A549 (cell line): ENCODE measurements around the gene SLCO1A2. TPM values are rescaled to one million over a fixed set of nuclear protein-coding genes. Genes with fewer than 3 reads are reported as not detected.

ENCODE experiments used
- ATAC-seq, 2 experiments: fragments of 200-7000 bp in 1 of 2; fragments of >200 bp in 1 of 2; cut with Nextera tagmentation in 1 of 2; cut with Tn5 transposase in 1 of 2; 3 replicates each; pipeline versions ENCODE4 v1.8.0 to v1.9.1; 2018 to 2020; ENCODE audit warnings: mild to moderate bottlenecking in 1 of 2, moderate library complexity in 1 of 2
- CTCF ChIA-PET: fragments of 300-600 bp; sonication (Branson Sonifier 250); formaldehyde crosslinking; extraction: SDS; loops from one replicate; lab custom pipeline; 2021; ENCODE audit warnings: antibody characterized with exemption, inconsistent platforms; lab: Yijun Ruan, JAX
- POLR2A ChIA-PET: fragments of 350-600 bp; formaldehyde crosslinking; extraction: SDS; loops from one replicate; lab custom pipeline; 2021; ENCODE audit warnings: antibody characterized with exemption, inconsistent platforms; lab: Yijun Ruan, JAX
- DNase-seq, 2 experiments: peaks; one replicate each; pipeline versions ENCODE4 v3.0.0 to v3.0.0-alpha.2; 2011 to 2016; ENCODE audit warnings: low read depth in 1 of 2, low spot score in 1 of 2
- FAIRE-seq: peaks from 2 replicates; lab custom pipeline; 2011; peaks lifted over from hg19 to GRCh38; lab: Jason Lieb, UNC
- H3K27ac ChIP-seq, 2 experiments: fragments of >200 bp; sonication (Bioruptor Twin); formaldehyde crosslinking; 3 replicates each; pipeline ENCODE4 v1.5.1; 2016 to 2017
- H3K4me1 ChIP-seq: fragments of >200 bp; sonication (Bioruptor Twin); formaldehyde crosslinking; 3 replicates; pipeline ENCODE4 v1.6.1; 2016
- H3K4me2 ChIP-seq: fragments of >200 bp; sonication (Bioruptor Twin); formaldehyde crosslinking; 3 replicates; pipeline ENCODE4 v1.6.1; 2016
- H3K4me3 ChIP-seq: fragments of >200 bp; sonication (Bioruptor Twin); formaldehyde crosslinking; 3 replicates; pipeline ENCODE4 v1.5.1; 2016
- H3K9me3 ChIP-seq: fragments of >200 bp; sonication (Bioruptor Twin); formaldehyde crosslinking; 3 replicates; pipeline ENCODE4 v1.6.1; 2016
- BHLHE40 ChIP-seq: IDR thresholded peaks from 2 replicates; pipeline ENCODE4 v1.6.1; 2012; ENCODE audit warnings: low read depth, low read length, inconsistent platforms
- CBX8 ChIP-seq: fragments of 200-600 bp; sonication (generic); IDR thresholded peaks from 2 replicates; pipeline ENCODE4 v1.6.1; 2016
- CEBPB ChIP-seq, 2 experiments: fragments of >200 bp in 1 of 2; sonication (Bioruptor Twin) in 1 of 2; formaldehyde crosslinking in 1 of 2; IDR thresholded peaks; 2 replicates each; pipeline ENCODE4 v1.6.1; 2012 to 2016
- E2F6 ChIP-seq: IDR thresholded peaks from 2 replicates; pipeline ENCODE4 v1.6.1; 2012; ENCODE audit warnings: low read depth, borderline replicate concordance
- EHF ChIP-seq: fragments of 250-450 bp; sonication (Bioruptor Pico); IDR thresholded peaks from 2 replicates; pipeline ENCODE4 v1.5.0; 2020; ENCODE audit warnings: mild to moderate bottlenecking
- EHMT2 ChIP-seq: fragments of 200-600 bp; sonication (generic); IDR thresholded peaks from 2 replicates; pipeline ENCODE4 v1.6.1; 2016; ENCODE audit warnings: antibody characterized with exemption, low read depth, mild to moderate bottlenecking, moderate library complexity
- ELK1 ChIP-seq: fragments of 150-350 bp; IDR thresholded peaks from 2 replicates; pipeline ENCODE4 v1.6.1; 2014; ENCODE audit warnings: low read depth, mild to moderate bottlenecking, low read length
- ESRRA ChIP-seq: fragments of 150-350 bp; IDR thresholded peaks from 2 replicates; pipeline ENCODE4 v1.6.1; 2014; ENCODE audit warnings: mild to moderate bottlenecking, low read length, borderline replicate concordance
- FOSL2 ChIP-seq, 2 experiments: fragments of 450-650 bp in 1 of 2; fragments of >200 bp in 1 of 2; sonication (Bioruptor Twin) in 1 of 2; formaldehyde crosslinking; IDR thresholded peaks; 2 replicates each; pipeline versions ENCODE4 v1.5.0 to v1.6.1; 2016 to 2020; ENCODE audit warnings: mild to moderate bottlenecking in 1 of 2, moderate library complexity in 1 of 2
- FOXS1 ChIP-seq: fragments of 250-450 bp; sonication (Bioruptor Pico); IDR thresholded peaks from 2 replicates; pipeline ENCODE4 v1.5.0; 2020; ENCODE audit warnings: mild to moderate bottlenecking, moderate library complexity
- HDAC2 ChIP-seq: fragments of 200-600 bp; sonication (generic); IDR thresholded peaks from 2 replicates; pipeline ENCODE4 v1.6.1; 2016
- HMGXB4 ChIP-seq: fragments of 250-450 bp; sonication (Bioruptor Pico); IDR thresholded peaks from 2 replicates; pipeline ENCODE4 v1.5.0; 2021; ENCODE audit warnings: mild to moderate bottlenecking, moderate library complexity, borderline replicate concordance
- HOXB13 ChIP-seq: fragments of 250-450 bp; sonication (Bioruptor Pico); IDR thresholded peaks from 2 replicates; pipeline ENCODE4 v1.5.0; 2020; ENCODE audit warnings: low read depth, mild to moderate bottlenecking, moderate library complexity
- HOXB5 ChIP-seq: fragments of 250-450 bp; sonication (Bioruptor Pico); IDR thresholded peaks from 2 replicates; pipeline ENCODE4 v1.5.0; 2020; ENCODE audit warnings: mild to moderate bottlenecking, moderate library complexity
- JUNB ChIP-seq: fragments of >200 bp; sonication (Bioruptor Twin); formaldehyde crosslinking; IDR thresholded peaks from 2 replicates; pipeline ENCODE4 v1.6.1; 2016
- MAFK ChIP-seq: fragments of 450-650 bp; IDR thresholded peaks from 2 replicates; pipeline ENCODE4 v1.6.1; 2014; ENCODE audit not compliant: partially characterized antibody
- MYC ChIP-seq: IDR thresholded peaks from 2 replicates; pipeline ENCODE4 v1.6.1; 2012; ENCODE audit warnings: mild to moderate bottlenecking, inconsistent platforms, low read length, improper control_type of control experiment, borderline replicate concordance
- NFE2L2 ChIP-seq: fragments of 150-350 bp; conservative IDR thresholded peaks from 2 replicates; pipeline ENCODE4 v1.6.1; 2014; ENCODE audit warnings: low read length
- NPAS2 ChIP-seq: fragments of 250-450 bp; sonication (Bioruptor Pico); IDR thresholded peaks from 2 replicates; pipeline ENCODE4 v1.8.0; 2022; ENCODE audit warnings: mild to moderate bottlenecking, moderate library complexity, borderline replicate concordance
- PHF8 ChIP-seq: fragments of 200-600 bp; sonication (generic); IDR thresholded peaks from 2 replicates; pipeline ENCODE4 v1.6.1; 2016; ENCODE audit warnings: low read depth, mild to moderate bottlenecking, antibody characterized with exemption, moderate library complexity, borderline replicate concordance
- POLR2A ChIP-seq: IDR thresholded peaks from 2 replicates; pipeline ENCODE4 v1.6.1; 2012; ENCODE audit warnings: mild to moderate bottlenecking, low read length
- RFX5 ChIP-seq: fragments of 450-650 bp; IDR thresholded peaks from 2 replicates; pipeline ENCODE4 v1.7.1; 2014; ENCODE audit warnings: antibody characterized with exemption, mild to moderate bottlenecking, moderate library complexity
- TFCP2L1 ChIP-seq: fragments of 250-450 bp; sonication (Bioruptor Pico); IDR thresholded peaks from 2 replicates; pipeline ENCODE4 v1.5.0; 2021; ENCODE audit warnings: mild to moderate bottlenecking
- WGBS: methylation state at CpG from one replicate; pipeline ENCODE4 v1.1.6; 2017; ENCODE audit errors: missing lambda C conversion rate; 5-methylcytosine and 5-hydroxymethylcytosine counted together
- polyA minus RNA-seq: library from RNA; depleted of rRNA, polyadenylated mRNA; stranded (reverse); fragments of >200 nt; gene quantifications from 2 replicates; pipeline ENCODE4 v1.2.3, GENCODE V29; 2011; rRNA and poly(A)+ RNA removed
- polyA plus RNA-seq, 4 experiments: library from polyadenylated mRNA; depleted of rRNA in 3 of 4; stranded (reverse); fragments of >200 nt; fragmentation: RNase III in 1 of 4; extraction: RNeasy Plus Mini Kit Qiagen cat#74134 plus additional on column Dnase treatment in 1 of 4; gene quantifications; 2 replicates in 3 of 4; 3 replicates in 1 of 4; pipeline ENCODE4 v1.2.3, GENCODE V29; 2011 to 2017
- TF ChIP-seq, protein P1 (sequence below): fragments of 450-650 bp; IDR thresholded peaks from 2 replicates; pipeline ENCODE4 v1.6.1; 2014; ENCODE audit warnings: antibody characterized with exemption
- TF ChIP-seq, protein P2 (sequence below): IDR thresholded peaks from 2 replicates; pipeline ENCODE4 v1.6.1; 2012
- TF ChIP-seq, protein P3 (sequence below): IDR thresholded peaks from 2 replicates; pipeline ENCODE4 v1.6.1; 2012
- TF ChIP-seq, protein P4 (sequence below): fragments of >200 bp; sonication (Bioruptor Twin); formaldehyde crosslinking; IDR thresholded peaks from 2 replicates; pipeline ENCODE4 v1.6.1; 2016

The SLCO1A2 gene
- polyA plus RNA-seq (2011; rRNA removed) (0.07 and 0.08 TPM in 2 replicates), polyA plus RNA-seq (2017; fragmentation: RNase III; extraction: RNeasy Plus Mini Kit Qiagen cat#74134 plus additional on column Dnase treatment) (0.25 to 0.31 TPM (median 0.30 TPM) in 3 replicates), polyA minus RNA-seq (0.19 and 0.41 TPM in 2 replicates)
- polyA plus RNA-seq (2012; cell fraction: cytosol; rRNA removed) = under 0.01 and 0.01 TPM in 2 replicates
- 0.01 TPM in 1 of 2 replicates, not detected in the other for polyA plus RNA-seq (2012; cell fraction: nucleus; rRNA removed)

DNA sequence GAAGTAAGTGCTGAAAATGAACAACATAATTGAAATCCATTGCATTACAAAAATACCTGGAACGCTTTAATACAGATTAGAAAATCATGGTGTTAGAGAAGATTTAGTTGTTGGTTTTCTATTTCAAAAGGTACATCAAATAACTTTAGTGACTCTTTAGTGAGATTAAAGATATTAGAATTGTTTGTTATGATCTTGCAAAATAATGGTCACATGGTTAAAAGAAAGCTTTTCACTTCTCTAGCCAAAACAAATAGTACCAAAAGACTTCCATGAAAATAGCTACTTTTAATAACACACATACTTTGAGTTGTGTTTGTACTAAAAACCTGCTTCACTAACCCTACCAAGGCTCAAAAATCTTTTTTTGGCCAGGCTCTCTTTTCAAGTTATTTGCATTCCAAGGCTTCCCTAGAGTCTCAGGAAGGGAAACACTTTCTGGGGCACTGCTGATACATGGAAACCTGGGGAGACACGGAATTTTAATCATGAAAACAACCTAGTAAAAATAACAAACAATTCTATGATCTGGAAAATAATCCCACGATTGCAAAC, at the start of gene SLCO1A2:
TSS of gene SLCO1A2 (minus strand) at position 147 of the 555 bp plus-strand sequence. CDS start 270 bp downstream, outside the sequence.
- CTCF ChIA-PET = no interaction called here
- no peak for FAIRE-seq
- Histone ChIP-seq H3K4me1 (peaks cover 12% of the 10 kb centered on the region; the same call in 2 of the 3 replicates), H3K4me3 (no peak within 1 kb of the TSS), H3K4me2 (no peak within 1 kb of the TSS), H3K27ac (no peak within 1 kb of the TSS), H3K9me3 (peaks cover 12% of the 10 kb centered on the region; the same call in 2 of the 3 replicates)
- TF ChIP-seq, protein P1, sequence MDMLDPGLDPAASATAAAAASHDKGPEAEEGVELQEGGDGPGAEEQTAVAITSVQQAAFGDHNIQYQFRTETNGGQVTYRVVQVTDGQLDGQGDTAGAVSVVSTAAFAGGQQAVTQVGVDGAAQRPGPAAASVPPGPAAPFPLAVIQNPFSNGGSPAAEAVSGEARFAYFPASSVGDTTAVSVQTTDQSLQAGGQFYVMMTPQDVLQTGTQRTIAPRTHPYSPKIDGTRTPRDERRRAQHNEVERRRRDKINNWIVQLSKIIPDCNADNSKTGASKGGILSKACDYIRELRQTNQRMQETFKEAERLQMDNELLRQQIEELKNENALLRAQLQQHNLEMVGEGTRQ = no peak
- TF ChIP-seq HDAC2 = no peak
- TF ChIP-seq CBX8 = no peak
- TF ChIP-seq RFX5 = no peak
- no peak for TF ChIP-seq TFCP2L1
- no peak for TF ChIP-seq HMGXB4 (CRISPR knock-in tag)
- TF ChIP-seq ELK1 = no peak
- TF ChIP-seq BHLHE40 = no peak
- no peak for TF ChIP-seq FOXS1 (CRISPR knock-in tag)
- TF ChIP-seq FOSL2 (IDR thresholded peaks at IDR 0.05) = no peak
- TF ChIP-seq FOSL2 (CRISPR knock-in tag; IDR thresholded peaks at IDR 0.05) = no peak
- no peak for TF ChIP-seq EHMT2
- TF ChIP-seq MYC = no peak
- TF ChIP-seq MAFK = no peak
- no peak for TF ChIP-seq HOXB5 (CRISPR knock-in tag)
- no peak for TF ChIP-seq NFE2L2
- no peak for TF ChIP-seq CEBPB (IDR thresholded peaks at IDR 0.05)
- TF ChIP-seq, protein P2, sequence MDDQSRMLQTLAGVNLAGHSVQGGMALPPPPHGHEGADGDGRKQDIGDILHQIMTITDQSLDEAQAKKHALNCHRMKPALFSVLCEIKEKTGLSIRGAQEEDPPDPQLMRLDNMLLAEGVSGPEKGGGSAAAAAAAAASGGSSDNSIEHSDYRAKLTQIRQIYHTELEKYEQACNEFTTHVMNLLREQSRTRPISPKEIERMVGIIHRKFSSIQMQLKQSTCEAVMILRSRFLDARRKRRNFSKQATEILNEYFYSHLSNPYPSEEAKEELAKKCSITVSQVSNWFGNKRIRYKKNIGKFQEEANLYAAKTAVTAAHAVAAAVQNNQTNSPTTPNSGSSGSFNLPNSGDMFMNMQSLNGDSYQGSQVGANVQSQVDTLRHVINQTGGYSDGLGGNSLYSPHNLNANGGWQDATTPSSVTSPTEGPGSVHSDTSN = no peak
- TF ChIP-seq, protein P3, sequence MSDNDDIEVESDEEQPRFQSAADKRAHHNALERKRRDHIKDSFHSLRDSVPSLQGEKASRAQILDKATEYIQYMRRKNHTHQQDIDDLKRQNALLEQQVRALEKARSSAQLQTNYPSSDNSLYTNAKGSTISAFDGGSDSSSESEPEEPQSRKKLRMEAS = no peak
- no peak for TF ChIP-seq HOXB13 (CRISPR knock-in tag)
- TF ChIP-seq POLR2A = no peak
- WGBS = 27% methylated on average over 3 of the region's 3 CpGs
- ATAC-seq = no peak
- no peak for DNase-seq
- POLR2A ChIA-PET = no interaction called here

GRCh38 chr12:21384261-21384660, 49.5 kb upstream of the SLCO1A2 start:
- FAIRE-seq = no peak
- no peak for DNase-seq
- no peak for ATAC-seq
- H3K4me3 ChIP-seq = no peak overlapping the region
- H3K27ac ChIP-seq = no peak overlapping the region
- ChIA-PET POLR2A (no interaction called here), CTCF (no interaction called here)
- H3K9me3 ChIP-seq = no peaks in the 10 kb centered on the region
- no peak overlapping the region for H3K4me2 ChIP-seq
- H3K4me1 ChIP-seq = no peaks in the 10 kb centered on the region
- TF ChIP-seq ESRRA (no peak), MAFK (no peak), HDAC2 (no peak), NPAS2 (CRISPR knock-in tag) (no peak), JUNB (no peak), RFX5 (no peak), FOSL2 (IDR thresholded peaks at IDR 0.05) (no peak), FOSL2 (CRISPR knock-in tag; IDR thresholded peaks at IDR 0.05) (no peak), EHF (CRISPR knock-in tag) (no peak), E2F6 (no peak), NFE2L2 (no peak), PHF8 (no peak)
- TF ChIP-seq, protein P4, sequence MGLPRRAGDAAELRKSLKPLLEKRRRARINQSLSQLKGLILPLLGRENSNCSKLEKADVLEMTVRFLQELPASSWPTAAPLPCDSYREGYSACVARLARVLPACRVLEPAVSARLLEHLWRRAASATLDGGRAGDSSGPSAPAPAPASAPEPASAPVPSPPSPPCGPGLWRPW = no peak
- TF ChIP-seq, protein P2 = no peak
- TF ChIP-seq, protein P1 = no peak
- TF ChIP-seq, all 56 proteins: peak for 0
- 74% methylated on average over 2 of the region's 2 CpGs for WGBS
